PFSK-1 (cell line): ENCODE measurements around the gene LSM14A.

Experiments used
- FOXP2 ChIP-seq: optimal IDR thresholded peaks from 2 replicates; pipeline ENCODE3; 2011; ENCODE audit warnings: borderline replicate concordance, control low read depth, inconsistent platforms; ENCODE audit not compliant: insufficient read depth; ENCODE audit errors: extremely low read length, extremely low read depth
- POLR2AphosphoS5 ChIP-seq: IDR thresholded peaks from 2 replicates; pipeline ENCODE4 v1.6.1; 2012; ENCODE audit warnings: low read depth, mild to moderate bottlenecking, control low read depth, low read length, moderate library complexity
- SIN3A ChIP-seq: IDR thresholded peaks from 2 replicates; pipeline ENCODE4 v1.6.1; 2012; ENCODE audit warnings: mild to moderate bottlenecking, low read length, moderate library complexity, borderline replicate concordance; ENCODE audit not compliant: insufficient read depth
- TAF1 ChIP-seq: IDR thresholded peaks from 2 replicates; pipeline ENCODE4 v1.6.1; 2012; ENCODE audit warnings: low read length, control low read depth, borderline replicate concordance; ENCODE audit not compliant: insufficient read depth
- TF ChIP-seq, protein P1 (sequence below), 2 experiments: IDR thresholded peaks; 2 replicates each; pipeline versions ENCODE4 v1.6.1 to v1.8.0; 2011 to 2012; ENCODE audit warnings: low read depth in 2 of 2, low read length in 2 of 2, control low read depth in 1 of 2, inconsistent platforms in 1 of 2, mild to moderate bottlenecking in 1 of 2, moderate library complexity in 1 of 2; ENCODE audit not compliant: insufficient read depth in 1 of 2

LSM14A gene

DNA sequence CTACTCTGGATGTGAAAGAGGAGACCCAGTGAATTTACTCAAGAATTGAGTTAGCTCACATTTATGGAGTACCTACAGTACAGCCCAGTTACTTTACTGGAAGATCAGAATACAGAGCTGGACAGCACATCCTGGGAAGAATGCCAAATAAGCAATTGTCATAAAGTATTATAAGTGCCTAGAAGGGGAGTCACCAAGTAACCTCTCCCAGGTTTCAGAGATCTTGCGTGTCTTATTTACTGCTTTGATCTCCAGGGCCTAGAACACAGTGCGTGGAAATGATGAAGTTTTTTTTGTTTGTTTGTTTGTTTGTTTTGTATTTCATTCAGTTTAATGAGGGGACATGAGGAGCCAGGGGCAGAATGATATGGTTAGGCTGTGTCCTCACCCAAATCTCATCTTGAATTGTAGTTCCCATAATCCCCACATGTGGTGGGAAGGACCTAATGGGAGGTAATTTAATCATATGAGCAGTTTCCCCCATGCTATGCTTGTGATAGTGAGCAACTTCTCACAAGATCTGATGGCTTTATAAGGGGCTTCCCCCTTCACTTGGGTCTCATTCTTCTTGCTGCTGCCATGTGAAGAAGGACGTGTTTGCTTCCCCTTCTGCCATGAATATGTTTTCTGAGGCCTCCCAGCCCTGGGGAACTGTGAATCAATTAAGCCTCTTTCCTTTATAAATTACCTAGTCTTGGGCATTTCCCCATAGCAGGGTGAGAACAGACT lies 87.2 kb downstream of the LSM14A start:
- TF ChIP-seq TAF1 (no peak), POLR2AphosphoS5 (no peak)
- TF ChIP-seq, protein P1, sequence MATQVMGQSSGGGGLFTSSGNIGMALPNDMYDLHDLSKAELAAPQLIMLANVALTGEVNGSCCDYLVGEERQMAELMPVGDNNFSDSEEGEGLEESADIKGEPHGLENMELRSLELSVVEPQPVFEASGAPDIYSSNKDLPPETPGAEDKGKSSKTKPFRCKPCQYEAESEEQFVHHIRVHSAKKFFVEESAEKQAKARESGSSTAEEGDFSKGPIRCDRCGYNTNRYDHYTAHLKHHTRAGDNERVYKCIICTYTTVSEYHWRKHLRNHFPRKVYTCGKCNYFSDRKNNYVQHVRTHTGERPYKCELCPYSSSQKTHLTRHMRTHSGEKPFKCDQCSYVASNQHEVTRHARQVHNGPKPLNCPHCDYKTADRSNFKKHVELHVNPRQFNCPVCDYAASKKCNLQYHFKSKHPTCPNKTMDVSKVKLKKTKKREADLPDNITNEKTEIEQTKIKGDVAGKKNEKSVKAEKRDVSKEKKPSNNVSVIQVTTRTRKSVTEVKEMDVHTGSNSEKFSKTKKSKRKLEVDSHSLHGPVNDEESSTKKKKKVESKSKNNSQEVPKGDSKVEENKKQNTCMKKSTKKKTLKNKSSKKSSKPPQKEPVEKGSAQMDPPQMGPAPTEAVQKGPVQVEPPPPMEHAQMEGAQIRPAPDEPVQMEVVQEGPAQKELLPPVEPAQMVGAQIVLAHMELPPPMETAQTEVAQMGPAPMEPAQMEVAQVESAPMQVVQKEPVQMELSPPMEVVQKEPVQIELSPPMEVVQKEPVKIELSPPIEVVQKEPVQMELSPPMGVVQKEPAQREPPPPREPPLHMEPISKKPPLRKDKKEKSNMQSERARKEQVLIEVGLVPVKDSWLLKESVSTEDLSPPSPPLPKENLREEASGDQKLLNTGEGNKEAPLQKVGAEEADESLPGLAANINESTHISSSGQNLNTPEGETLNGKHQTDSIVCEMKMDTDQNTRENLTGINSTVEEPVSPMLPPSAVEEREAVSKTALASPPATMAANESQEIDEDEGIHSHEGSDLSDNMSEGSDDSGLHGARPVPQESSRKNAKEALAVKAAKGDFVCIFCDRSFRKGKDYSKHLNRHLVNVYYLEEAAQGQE (IDR thresholded peaks at IDR 0.05; ENCODE audit: insufficient read depth in 1 of 2, low read depth in 2 of 2, low read length in 2 of 2), result peak; percentile 46 to 77; a peak in 3 of 4 replicates

DNA sequence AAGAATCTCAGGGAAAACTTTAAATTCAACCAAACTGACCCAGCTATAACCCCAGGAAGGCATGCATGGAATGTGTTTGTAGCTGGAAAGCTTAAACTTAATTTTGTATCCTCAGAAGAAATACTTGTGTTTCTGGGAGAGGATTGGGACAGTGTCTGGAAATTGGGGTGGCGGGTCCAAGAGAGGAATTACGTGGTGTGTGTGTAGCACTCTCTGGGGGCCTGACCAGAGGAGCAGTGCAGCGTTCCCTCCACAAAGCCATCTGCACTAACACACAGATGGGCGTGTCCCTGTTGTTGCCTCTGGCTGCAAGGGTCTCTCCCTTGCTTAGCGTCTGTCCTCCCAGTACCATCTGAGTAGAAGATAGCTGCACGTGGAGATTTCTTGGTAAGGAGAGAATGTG lies 88.5 kb downstream of the LSM14A start:
- TF ChIP-seq, protein P1 (IDR thresholded peaks at IDR 0.05; ENCODE audit: insufficient read depth in 1 of 2, low read depth in 2 of 2, low read length in 2 of 2), result no peak
- no peak for TF ChIP-seq POLR2AphosphoS5
- no peak for TF ChIP-seq SIN3A
- no peak for TF ChIP-seq FOXP2
- no peak for TF ChIP-seq TAF1

DNA sequence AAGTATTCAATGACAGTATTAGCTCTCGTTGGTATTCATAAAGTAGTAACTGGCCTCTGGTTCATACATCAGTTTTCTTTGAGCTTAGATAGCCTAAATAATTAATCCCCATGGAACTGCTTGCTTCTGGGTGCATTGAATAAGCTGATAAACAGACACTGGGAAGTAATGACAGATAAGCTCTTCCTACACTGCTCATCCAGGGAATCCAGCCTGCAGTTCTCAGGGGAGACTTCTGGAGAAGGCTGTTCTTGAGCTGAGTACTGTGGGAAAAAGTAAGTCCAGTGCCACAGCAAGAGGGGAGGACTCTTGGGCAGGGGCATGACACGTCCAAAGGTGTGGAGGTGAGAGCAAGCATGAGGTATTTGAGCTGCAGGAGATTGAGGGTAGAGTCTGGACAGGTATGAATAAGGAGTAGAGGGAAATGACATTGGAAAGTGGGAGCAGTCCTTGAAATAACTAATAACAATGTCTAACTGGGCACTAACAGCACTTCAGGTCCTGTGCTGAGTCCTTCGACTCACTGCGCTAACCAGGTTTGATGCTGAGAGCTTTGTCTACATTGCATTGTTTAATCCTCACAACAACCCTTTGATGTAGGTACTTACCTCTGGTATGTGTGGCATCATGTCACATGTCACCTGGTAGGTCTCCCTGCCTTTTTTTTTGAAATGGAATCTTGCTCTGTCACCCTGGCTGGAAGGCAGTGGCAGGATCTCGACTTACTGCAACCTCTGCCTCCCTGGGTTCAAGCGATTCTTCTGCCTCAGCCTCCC lies 89.2 kb downstream of the LSM14A start:
- no peak for TF ChIP-seq TAF1
- no peak for TF ChIP-seq SIN3A
- no peak for TF ChIP-seq POLR2AphosphoS5
- TF ChIP-seq, protein P1 (IDR thresholded peaks at IDR 0.05; ENCODE audit: insufficient read depth in 1 of 2, low read depth in 2 of 2, low read length in 2 of 2), result no peak
- TF ChIP-seq FOXP2, result no peak

DNA sequence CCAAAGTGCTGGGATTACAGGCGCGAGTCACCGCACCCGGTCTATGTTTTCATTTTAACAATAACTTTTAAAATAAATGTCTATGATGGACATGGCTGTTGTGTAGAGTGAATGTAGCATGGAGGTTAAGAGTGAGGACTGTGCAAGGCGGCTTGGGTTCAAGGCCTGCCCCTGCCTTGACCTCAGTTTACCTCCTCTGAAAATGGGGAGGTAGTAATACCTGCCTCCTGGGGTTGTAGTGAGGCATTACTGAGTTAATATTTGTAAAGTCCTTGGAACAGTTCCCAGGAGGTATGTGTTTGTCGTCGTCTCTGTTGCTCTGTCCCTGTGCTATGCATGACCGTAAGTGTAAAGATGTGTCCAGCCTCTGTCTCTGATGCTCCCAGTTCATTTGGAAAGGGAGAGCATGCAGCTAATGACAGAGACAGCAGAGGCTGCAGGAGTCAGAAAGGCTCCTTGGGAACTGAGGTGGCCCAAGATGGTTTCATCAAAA lies 91.5 kb downstream of the LSM14A start:
- TF ChIP-seq TAF1, result no peak
- TF ChIP-seq, protein P1 (IDR thresholded peaks at IDR 0.05; ENCODE audit: insufficient read depth in 1 of 2, low read depth in 2 of 2, low read length in 2 of 2), result no peak
- no peak for TF ChIP-seq FOXP2
- no peak for TF ChIP-seq POLR2AphosphoS5
- no peak for TF ChIP-seq SIN3A
